NCI-H82 treated with DMSO at 0.1 percent for 48 hours (cell line): ENCODE data around the gene SLC29A4.
"Not testable (repeated sequence)": the region's sequence is repeated elsewhere in the genome, so short reads cannot be mapped to it uniquely, and the experiment has no call there.

Experiments used
- DNase-seq: peaks from one replicate; lab custom pipeline; 2025; ENCODE audit not compliant: unreplicated experiment; lab: John Stamatoyannopoulos, UW

SLC29A4 gene

DNA sequence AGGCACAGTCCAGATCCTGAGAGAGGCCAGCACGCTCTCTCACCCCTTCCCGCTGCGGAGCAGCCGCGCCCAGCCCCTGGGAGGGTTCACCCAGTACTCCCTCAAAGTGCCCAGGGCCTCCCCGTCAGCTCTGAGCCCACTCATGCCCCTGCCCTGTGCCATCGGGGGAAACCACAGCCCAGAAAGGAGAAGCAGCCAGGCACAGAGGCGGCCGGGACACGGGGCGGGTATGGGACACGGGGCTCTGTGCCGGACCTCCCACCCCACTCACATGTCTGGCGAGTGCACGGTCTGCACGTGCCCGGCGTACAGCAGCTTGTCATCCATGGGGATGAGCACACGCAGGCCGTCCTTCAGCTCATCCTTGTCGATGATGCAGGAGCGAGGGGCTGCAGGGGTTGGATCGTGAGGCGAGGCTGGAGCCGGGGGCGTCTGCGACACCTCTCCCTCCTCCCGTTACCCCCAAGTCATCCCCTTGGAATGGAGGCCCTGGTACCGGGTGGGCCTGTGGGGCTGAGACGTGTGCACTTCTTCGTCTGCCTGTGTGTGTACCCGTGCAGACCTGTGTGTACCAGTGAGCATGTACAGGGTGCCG, 38.2 kb downstream of the SLC29A4 start:
- no peak for DNase-seq

DNA sequence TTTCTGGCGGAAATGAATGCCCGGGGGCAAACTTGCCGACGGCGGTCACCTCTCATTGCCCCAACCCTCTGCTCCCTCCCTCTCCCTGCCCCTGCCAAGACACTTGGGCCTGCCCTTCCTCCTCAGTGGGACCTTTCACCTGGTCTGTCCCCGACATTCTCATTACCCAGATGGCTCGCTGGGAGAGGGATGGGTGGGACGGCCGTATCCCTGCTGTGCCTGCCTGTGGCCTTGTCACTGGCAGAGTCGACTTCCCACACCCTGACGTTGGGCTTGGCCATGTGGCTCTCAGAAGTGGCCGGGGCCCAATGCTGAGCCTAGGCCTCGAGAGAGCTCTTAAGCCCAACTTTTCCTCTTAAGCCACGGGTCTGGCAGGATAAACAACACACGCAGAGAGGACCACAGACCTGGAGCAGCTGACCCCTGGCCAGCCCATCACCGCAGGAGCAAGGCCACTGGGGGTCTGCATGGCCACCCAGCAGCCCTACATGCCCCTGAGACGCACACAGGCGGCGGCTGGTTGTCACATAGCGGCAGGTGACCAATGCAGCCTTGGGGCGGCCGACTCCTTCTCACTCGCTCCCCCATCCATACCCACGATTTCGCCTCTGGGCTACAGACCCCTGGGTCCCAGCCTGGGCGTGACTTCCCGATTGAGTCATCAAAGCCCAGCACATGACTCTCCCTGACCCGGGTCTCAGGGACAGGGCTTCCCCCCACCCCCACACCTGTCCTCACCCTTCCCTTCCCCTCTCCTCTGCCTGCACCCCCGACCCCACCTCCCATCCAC, 40.1 kb downstream of the SLC29A4 start:
- DNase-seq, result no peak

DNA sequence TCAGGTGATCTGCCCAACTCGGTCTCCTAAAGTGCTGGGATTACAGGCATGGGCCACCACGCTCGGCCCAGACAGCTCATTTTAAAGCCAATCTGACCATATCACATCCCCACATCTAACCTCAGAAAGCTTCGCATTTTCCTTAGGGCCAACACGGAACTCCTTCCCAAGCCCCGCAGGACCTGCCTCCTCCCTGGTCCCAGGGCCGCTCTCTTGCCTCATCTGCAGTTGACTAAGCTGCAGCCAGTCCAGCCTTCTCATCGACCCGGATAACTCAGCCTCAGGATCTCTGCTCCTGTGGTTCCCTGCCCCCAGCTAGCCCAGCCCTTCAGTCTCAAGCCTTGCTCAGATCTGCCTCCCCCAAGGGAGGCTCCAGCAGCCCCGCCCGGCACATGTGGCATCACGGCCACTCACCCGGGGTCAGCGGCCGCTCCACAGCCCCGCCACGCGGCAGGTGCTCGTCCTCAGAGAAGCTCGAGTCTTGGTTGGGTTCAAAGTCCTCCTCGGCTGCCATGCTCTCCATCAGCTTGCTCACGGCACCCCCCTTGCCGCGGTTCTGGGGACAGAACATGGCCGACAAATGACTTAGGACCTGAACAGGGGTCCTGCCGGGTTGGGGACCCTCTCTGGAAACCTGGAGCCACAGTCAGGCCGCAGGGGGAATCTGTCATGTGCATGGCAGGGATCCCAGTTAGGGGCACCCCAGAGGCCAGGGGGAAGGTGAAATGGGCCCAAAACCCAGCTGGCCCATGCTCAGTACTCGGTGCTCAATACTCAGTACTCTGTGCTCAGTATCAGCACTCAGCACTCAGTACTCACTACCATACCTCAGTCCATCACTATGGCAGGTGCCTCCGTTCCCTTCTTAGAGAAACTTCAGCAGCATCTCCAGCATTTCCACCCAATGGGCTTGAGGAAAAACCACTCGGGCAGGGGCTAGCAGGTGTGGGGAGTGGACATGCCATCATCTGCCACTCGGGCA, 41.3 kb downstream of the SLC29A4 start:
- DNase-seq, result not testable (repeated sequence)

DNA sequence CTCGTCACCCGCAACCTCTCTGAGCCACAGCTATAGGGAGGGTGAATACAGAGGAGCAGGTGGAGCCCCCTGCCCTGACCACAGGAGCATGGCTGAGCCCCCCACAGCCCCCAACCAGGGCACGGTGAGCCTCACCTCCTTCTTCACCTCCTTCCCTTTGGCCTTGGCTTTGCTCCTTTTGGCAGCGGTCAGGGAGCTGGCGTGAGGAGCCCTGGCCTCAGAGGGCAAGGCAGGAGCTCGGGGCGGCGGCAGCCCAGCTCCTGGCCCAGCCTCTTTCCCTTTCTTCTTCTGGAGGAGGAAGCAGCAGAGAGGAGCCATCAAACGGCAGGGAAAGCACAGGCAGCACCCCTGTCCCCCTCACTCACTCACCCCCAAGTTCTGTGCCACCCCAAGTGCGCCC, 42.2 kb downstream of the SLC29A4 start:
- no peak for DNase-seq

DNA sequence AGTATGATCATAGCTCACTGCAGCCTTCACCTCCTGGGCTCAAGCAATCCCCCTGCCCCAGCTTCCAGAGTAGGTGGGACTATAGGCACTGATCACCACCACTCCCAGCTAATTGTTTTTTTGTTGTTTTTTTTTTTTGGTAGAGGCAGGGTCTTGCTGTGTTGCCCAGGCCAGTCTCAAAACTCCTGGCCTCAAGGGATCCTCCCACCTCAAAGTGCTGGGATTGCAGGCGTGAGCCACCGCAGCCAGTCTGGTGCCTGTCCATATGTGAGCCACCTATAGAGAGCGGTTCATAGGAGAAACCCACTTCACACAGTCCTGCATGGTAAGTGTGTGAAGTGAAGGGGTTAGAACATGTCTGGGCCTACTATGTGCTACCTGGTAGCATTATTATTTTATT, 47.5 kb downstream of the SLC29A4 start:
- DNase-seq, result no peak

DNA sequence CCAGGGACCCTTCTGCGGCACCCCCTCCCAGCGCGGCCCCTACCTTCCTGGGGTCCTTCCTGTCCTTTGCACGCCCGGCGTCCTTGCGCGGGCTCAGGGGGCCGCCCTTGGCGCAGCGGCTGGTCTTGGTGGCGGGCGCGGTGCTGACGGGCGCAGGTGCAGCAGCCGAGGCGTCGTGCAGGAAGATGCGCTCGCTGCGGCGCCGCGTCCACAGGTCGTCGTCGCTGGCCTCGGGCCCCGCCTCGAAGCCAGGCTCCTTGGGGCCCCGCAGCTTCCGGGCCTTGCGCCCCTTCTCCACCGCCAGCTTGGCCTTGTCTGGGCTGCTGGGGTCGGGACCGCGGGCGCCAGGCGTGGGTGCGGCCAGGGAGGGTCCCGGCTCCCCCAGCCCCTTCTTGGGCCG, 49.8 kb downstream of the SLC29A4 start:
- no peak for DNase-seq

DNA sequence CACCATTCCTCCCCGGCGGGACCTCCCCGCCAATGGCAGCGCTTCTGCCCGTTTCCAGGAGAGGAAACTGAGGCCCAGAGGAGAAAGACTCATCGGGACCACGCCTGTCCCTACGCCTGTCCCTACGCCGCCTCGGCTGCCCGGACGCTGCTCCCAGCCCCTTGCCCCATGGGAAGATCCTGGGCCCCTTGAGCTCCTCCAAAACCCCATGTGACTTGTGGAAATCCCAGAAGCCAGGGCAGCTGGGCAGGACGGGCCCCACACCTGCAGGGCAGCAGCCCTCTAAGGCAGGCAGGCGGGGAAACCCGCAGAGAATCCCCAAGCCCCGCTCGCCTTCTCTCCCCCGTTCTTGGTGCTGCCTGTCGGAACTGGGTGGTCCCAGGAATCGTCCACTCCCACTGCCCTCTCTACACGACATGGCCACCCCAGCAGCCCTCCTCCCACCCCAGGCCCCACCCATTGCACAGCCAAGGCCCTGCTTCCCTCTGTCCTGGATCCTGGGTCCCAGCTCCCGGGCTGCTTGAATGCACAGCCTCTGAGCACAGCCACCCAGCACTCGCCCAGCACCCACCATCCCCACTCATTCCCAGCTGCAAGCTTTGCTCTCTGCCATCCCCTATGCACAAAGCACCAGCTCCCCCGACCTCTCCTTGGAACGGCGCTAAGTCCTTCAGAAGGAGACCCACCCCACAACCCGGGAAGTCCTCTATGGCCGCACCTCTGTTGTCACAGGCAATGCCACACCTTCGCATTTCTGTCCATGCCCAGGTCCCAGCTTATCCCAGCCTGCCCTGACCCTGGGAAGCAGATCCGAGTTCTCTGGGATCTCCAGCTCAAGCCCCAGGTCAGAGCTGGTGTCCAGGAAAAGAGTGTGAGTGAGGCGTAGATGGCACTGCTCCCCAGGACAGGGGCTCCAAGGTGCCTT, 50.6 kb downstream of the SLC29A4 start:
- DNase-seq, result no peak

DNA sequence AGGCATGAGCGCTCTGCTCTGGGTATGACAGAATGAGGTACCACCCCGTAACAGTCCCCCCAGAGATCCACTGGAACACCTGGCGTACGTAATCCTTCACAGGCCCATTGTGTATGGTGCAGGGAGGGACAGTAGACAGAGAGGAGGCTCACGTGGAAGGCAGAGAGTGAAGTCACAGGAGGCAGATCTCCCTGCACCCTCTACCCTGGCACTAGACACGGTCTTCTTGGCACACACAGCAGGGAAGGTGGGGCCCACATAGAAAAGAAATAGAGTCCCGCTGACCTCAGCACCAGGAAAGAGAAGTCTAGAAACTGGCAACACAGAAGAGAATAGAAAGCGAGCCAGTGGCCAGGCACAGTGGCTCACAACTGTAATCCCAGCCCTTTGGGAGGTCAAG, 51.9 kb downstream of the SLC29A4 start:
- no peak for DNase-seq

DNA sequence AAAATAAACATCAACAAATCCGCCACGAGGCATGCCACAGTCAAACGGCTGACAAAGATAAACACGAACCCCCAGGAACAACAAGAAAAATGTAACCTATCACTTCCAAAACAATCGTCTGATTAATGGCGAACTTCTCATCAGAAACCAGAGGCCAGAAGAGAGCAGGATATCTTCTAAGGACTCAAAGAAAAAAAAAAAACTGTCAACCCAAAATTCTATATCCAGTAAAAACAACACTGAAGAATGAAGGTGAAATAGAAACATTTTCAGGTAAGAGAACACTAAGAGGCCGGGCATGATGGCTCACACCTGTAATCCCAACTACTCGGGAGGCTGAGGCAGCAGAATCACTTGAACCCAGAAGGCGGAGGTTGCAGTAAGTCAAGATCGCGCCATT, 54.3 kb downstream of the SLC29A4 start:
- DNase-seq, result no peak

DNA sequence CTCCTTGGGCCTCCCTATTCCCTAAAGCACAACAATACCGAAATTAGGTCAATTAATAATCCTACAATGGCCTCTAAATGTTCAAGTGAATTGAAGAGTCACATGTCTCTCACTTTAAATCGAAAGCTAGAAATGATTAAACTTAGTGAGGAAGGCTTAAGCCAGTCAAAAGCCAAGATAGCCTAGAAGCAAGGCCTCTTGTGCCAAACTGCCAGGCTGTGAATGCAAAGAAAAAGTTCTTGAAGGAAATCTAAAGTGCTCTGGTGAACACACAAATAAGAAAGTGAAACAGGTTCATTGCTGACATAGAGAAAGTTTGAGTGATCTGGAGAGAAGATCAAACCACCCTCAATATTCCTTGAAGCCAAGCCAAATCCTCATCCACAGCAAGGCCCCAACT, 57.2 kb downstream of the SLC29A4 start:
- DNase-seq, result no peak

DNA sequence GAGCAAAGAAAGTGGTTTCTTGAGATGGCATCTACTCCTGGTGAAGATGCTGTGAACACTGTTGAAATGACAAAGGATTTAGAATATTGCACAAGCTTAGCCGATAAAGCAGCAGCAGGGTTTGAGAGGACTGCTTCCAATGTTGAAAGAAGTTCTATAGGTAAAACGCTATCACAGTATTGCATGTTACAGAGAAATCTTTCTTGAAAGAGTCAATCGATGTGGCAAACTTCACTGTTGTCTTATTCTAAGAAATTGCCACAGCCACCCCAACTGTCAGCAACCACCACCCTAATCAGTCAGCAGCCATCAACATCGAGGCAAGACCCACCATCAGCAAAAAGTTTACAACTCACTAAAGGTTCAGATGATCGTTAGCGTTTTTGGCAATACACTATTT, 59.9 kb downstream of the SLC29A4 start:
- DNase-seq, result no peak

DNA sequence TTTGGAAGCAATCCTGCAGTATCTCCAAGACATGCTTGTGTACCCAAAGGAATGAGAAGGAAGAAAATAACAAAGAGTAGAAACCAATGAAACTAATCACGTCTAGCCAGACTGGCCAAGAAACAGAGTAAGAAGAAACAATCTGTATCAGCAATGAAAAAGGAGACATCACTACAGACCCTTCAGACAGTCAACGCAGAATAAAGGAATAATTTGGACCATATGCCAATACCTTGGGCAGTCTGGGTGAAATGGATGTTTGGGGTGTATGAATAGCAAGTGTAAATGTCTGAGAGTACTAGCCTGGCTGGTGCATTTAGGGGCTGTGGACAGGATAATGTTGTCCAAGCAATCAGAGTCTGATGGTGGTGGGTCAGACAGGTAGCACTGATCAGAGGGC, 61.1 kb downstream of the SLC29A4 start:
- no peak for DNase-seq

DNA sequence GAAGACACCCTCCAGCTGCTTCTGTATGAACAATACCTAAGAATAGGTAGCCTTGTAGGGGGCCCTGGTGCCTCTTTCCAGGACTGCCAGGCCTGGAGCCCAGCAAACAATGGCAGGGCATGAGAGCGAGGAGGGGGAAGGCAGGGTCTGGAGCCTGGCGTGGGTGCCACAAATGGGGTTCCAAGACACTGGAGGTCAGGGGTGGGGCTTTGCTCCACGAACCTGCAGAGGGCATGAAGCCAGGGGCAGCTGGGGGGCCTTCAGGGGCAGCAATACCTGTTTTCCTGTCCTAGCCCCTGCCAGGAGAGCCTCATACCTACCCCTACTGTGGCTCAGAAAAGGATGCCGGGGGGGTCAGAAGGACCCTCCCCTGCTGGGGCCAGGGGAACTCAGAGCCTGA, 61.6 kb downstream of the SLC29A4 start:
- no peak for DNase-seq

DNA sequence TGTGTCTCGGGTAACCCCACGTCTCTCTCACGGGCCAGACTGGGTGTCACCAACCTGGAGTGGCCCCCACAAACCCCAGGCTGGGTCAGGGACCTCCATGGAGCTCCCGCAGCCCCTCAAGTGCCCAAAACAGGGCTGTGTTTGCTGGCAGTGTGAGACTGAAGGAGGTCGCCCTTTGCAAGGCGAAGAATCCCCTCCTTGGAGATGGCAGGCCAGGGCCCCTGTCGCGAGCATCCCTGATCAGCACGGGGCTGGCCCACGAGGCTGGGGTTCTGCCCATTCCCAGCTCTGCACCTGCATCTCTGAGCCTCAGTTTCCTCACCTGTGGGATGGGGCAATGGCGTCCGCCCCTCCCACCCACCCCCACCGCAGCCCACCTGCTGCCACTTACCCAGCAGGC, 62.4 kb downstream of the SLC29A4 start:
- no peak for DNase-seq

DNA sequence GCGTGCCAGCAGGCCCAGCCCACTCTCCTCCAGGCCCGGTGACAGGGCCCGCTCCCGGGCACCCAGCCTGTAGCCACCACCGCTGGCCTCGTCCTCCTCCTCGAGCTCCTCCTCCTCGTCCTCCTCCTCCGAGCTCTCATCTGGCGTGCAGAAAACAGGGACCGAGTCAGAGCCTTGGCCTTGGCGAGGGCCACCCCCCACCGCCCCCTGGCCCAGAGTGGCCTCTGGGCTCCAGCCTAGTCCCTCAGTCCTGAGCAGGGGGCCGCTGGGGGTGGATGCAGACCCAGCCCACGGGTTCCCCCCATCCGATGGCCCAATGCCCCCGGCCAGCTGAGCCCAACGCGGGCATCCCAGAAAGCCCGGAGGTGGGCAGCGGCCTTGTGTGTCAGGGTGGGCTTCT, 62.9 kb downstream of the SLC29A4 start:
- no peak for DNase-seq

DNA sequence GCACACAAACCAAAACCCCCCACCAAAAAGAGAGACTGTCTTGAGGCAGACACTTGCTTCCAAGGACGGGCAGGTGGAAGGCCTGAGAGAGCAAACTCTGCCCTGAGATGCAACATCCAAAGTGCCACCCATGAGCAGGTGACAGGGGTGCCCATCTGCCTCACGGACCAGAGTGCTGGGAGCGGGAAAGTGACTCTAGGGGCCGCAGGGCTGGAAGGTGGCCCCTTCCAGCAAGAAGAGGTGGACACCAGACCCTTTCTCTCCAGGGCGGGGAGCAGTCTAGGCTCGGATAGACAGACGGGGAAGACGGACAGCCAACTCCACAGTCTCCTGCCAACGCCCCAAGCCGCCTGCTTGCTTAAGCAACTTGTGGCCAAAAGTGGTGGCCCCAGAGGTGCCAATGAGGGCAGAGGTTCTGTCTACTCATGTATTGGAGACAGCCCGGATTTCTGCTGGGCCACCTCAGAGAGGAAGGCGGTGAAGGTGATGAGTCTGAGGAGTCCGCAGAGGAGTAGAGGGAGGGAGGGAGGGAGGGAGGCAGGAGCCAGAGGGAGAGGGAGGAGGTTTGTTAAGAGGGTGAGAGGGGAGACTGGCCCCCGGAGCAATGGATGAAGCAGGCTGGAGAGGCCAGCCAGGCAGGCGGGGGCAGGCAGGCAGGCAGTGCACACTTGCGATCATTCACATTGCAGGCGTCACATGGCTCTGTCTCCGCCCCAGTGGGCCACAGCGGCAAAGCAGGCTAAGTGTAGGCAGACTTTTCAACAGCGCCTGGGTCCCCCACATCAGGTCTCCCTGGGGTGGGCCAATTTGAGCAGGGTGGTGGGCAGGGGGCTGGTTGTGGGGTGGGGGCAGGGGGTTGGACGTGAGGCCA, 65.6 kb downstream of the SLC29A4 start:
- DNase-seq, result no peak

DNA sequence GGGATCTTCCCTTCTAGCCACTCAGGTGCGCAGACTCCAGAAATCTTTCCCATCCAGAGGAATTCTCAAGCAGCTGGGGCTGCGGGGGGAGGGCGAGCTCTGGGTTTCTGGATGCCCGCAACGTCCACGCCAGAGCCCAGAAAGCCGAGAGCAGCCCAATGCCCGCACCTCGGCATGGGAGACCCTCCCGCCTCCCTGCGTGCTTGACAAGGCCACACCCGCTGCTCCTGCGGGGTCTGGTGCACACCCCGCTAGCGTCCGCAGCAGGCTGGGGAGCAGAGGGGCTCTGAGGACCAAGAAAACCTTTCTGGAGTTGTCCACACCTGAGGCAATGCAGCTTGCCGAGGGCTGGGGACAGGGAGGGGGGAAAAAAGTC, 66.2 kb downstream of the SLC29A4 start:
- no peak for DNase-seq

DNA sequence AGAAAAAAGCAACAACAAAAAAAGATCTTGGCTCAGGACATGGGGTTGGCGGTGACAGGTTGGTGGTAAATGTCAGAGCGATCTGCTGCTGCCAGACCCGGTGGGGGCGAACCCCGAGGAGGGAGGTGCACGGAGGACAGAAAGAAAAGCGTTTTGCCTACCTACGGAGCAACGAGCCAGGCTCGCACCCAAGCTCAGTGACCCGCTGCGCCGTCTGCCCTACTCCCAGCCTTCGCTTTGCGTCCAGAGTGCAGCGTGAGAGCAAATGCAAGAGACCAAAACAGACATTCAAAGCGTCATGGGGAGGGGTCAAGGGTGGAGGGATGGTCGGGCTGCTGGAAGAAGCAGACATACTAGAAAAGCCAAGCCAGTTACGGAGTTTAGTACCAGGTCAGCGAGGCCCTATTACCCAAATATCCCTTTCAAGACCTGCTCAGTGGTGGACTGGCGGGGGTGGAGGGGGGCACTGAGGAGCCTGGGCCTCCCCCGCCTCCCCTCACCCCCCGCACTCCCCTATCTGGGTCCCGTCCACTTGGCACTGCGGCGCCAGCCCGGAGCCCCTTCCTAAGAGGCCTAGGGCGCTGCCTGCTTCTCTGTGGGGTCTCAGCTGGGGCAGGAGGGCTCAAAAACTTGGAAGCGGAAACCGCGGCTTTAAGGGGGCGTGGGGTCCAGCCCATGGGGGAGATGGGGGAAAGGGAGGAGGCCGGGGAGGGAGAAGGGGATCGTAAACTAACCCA, 66.9 kb downstream of the SLC29A4 start:
- DNase-seq, result no peak

DNA sequence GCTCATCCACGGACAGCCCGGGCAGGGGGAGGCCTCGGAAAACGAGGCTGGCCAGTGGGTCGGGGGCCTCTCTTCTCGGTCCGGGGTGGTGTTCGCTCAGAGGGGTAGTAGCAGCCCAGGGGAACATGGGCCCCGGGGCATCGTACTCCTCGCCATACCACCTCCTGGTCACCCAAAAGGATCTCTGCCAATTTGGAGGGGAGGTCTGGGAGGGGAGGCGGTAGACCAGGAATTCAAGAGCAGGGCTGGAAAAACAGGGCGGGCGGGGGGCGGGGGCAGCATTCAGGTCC, 67.4 kb downstream of the SLC29A4 start:
- no peak for DNase-seq
